CD14-positive monocyte (primary cell): ENCODE results near the gene CEP55. TPM values are rescaled to one million over a fixed set of nuclear protein-coding genes. Genes with fewer than 3 reads are reported as not detected.
A peak's percentile ranks its signal among the peaks of the same experiment; 100 is the strongest.

Source experiments
- DNase-seq, 3 donors: peaks; one replicate each; pipeline ENCODE4 v3.0.0-alpha.2; 2011 to 2022
- H2AFZ ChIP-seq: 2 replicates; pipeline ENCODE4 v1.6.0; 2012; ENCODE audit warnings: mild to moderate bottlenecking, low read depth, low read length, inconsistent platforms; ENCODE audit not compliant: insufficient read depth, poor library complexity, severe bottlenecking
- H3K27ac ChIP-seq, 2 donors: 1 replicate in 1 of 2; 2 replicates in 1 of 2; pipeline ENCODE4 v1.5.1; 2012 to 2013; ENCODE audit warnings: low read length in 2 of 2, control low read depth in 1 of 2, inconsistent platforms in 1 of 2, low read depth in 1 of 2, mild to moderate bottlenecking in 1 of 2
- H3K27me3 ChIP-seq, 2 donors: one replicate each; pipeline versions ENCODE4 v1.6.0 to v1.6.1; 2011 to 2013; ENCODE audit warnings: low read length in 2 of 2; ENCODE audit not compliant: control insufficient read depth in 2 of 2, insufficient read depth in 2 of 2
- H3K36me3 ChIP-seq, 2 donors: replicated peaks in 1 of 2; 1 replicate in 1 of 2; 2 replicates in 1 of 2; pipeline versions ENCODE4 v1.5.1 to v1.6.1; 2012 to 2013; ENCODE audit warnings: low read length in 2 of 2, control low read depth in 1 of 2, inconsistent platforms in 1 of 2, mild to moderate bottlenecking in 1 of 2; ENCODE audit not compliant: insufficient read depth in 2 of 2, control insufficient read depth in 1 of 2
- H3K4me1 ChIP-seq, 2 donors: 1 replicate in 1 of 2; 2 replicates in 1 of 2; pipeline versions ENCODE4 v1.5.1 to v1.6.1; 2012 to 2013; ENCODE audit warnings: low read length in 2 of 2, control low read depth in 1 of 2, inconsistent platforms in 1 of 2, mild to moderate bottlenecking in 1 of 2, moderate library complexity in 1 of 2; ENCODE audit not compliant: insufficient read depth in 2 of 2, control insufficient read depth in 1 of 2
- H3K4me2 ChIP-seq: replicated peaks from 2 replicates; pipeline ENCODE3; 2012; ENCODE audit warnings: low read length, moderate library complexity, mild to moderate bottlenecking; ENCODE audit not compliant: poor library complexity, severe bottlenecking; ENCODE audit errors: extremely low read depth
- H3K4me3 ChIP-seq, 3 experiments: fragments of 200-600 bp in 1 of 3; sonication (generic) in 1 of 3; replicated peaks in 1 of 3; 1 replicate in 2 of 3; 2 replicates in 1 of 3; pipeline ENCODE4 v1.5.1; 2011 to 2013; ENCODE audit warnings: low read length in 3 of 3, mild to moderate bottlenecking in 3 of 3, control low read depth in 2 of 3, low read depth in 2 of 3, inconsistent platforms in 1 of 3, moderate library complexity in 1 of 3
- H3K79me2 ChIP-seq: 2 replicates; pipeline ENCODE4 v1.6.0; 2012; ENCODE audit warnings: mild to moderate bottlenecking, control low read depth, inconsistent platforms, low read length, moderate library complexity; ENCODE audit not compliant: insufficient read depth
- H3K9ac ChIP-seq: 2 replicates; pipeline ENCODE4 v1.6.0; 2017; ENCODE audit warnings: low read length, mild to moderate bottlenecking; ENCODE audit not compliant: insufficient read depth, poor library complexity, severe bottlenecking
- H3K9me3 ChIP-seq, 2 donors: replicated peaks in 1 of 2; 1 replicate in 1 of 2; 2 replicates in 1 of 2; pipeline versions ENCODE4 v1.5.1 to v1.6.1; 2012 to 2013; ENCODE audit warnings: low read length in 2 of 2, control low read depth in 1 of 2; ENCODE audit not compliant: control insufficient read depth in 1 of 2, insufficient read depth in 1 of 2
- H4K20me1 ChIP-seq: 2 replicates; pipeline ENCODE4 v1.6.0; 2012; ENCODE audit warnings: mild to moderate bottlenecking, low read length, control low read depth, moderate library complexity; ENCODE audit not compliant: insufficient read depth
- H3K27ac Mint-ChIP-seq, 7 donors: one replicate each; pipeline ENCODE4 v1.8.0; 2020; ENCODE audit warnings: mild to moderate bottlenecking in 7 of 7, mixed read lengths in 7 of 7, moderate library complexity in 6 of 7, inconsistent platforms in 2 of 7
- H3K27me3 Mint-ChIP-seq, 3 donors: one replicate each; pipeline ENCODE4 v1.8.0; 2021 to 2022; ENCODE audit warnings: low read depth in 3 of 3, mild to moderate bottlenecking in 3 of 3, mixed read lengths in 3 of 3, moderate library complexity in 3 of 3, inconsistent platforms in 1 of 3
- H3K36me3 Mint-ChIP-seq, 2 donors: one replicate each; pipeline ENCODE4 v1.8.0; 2020; ENCODE audit warnings: mixed read lengths in 2 of 2, inconsistent platforms in 1 of 2, mild to moderate bottlenecking in 1 of 2
- H3K4me1 Mint-ChIP-seq: one replicate; pipeline ENCODE4 v1.8.0; 2020; ENCODE audit warnings: mild to moderate bottlenecking, mixed read lengths
- H3K4me3 Mint-ChIP-seq, 2 donors: one replicate each; pipeline ENCODE4 v1.8.0; 2020; ENCODE audit warnings: mild to moderate bottlenecking in 2 of 2, mixed read lengths in 2 of 2, moderate library complexity in 1 of 2
- H3K9me3 Mint-ChIP-seq, 7 donors: one replicate each; pipeline ENCODE4 v1.8.0; 2020 to 2022; ENCODE audit warnings: mixed read lengths in 7 of 7, mild to moderate bottlenecking in 6 of 7, moderate library complexity in 6 of 7, inconsistent platforms in 2 of 7
- CTCF ChIP-seq: fragments of 200-600 bp; IDR thresholded peaks from one replicate; pipeline ENCODE4 v1.8.0; 2022; ENCODE audit warnings: antibody characterized with exemption, mild to moderate bottlenecking
- WGBS: methylation state at CpG from one replicate; pipeline ENCODE4 v1.1.5; 2013; ENCODE audit warnings: missing lambda C conversion rate; ENCODE audit not compliant: insufficient coverage; 5-methylcytosine and 5-hydroxymethylcytosine counted together
- intact Hi-C, 2 donors: fragments of 100-400 bp; cut with micrococcal nuclease; formaldehyde crosslinking; loops; one replicate each; pipeline versions ENCODE4 v1.15.0 to v1.15.1; 2023
- polyA plus RNA-seq, 3 donors: library from polyadenylated mRNA; depleted of rRNA in 1 of 3; unstranded in 2 of 3; stranded (reverse) in 1 of 3; fragments of 300-500 nt in 2 of 3; fragments of >200 nt in 1 of 3; fragmentation: Illumina TruSeq in 2 of 3; gene quantifications; 1 replicate in 2 of 3; 2 replicates in 1 of 3; pipeline ENCODE4 v1.2.3, GENCODE V29; 2012 to 2021

CEP55 gene
- polyA plus RNA-seq, 3 donors, result 0.05 to 0.26 TPM; not detected in 1

GRCh38 chr10:93573924-93574323 is 77.5 kb downstream of the CEP55 start:
- no peak overlapping the region for H2AFZ ChIP-seq
- WGBS, result no CpG with 5 or more reads among the region's 3 CpGs
- peaks cover 14 to 29% (median 18%) of the 10 kb centered on the region in 3 donors for H3K27me3 Mint-ChIP-seq

GRCh38 chr10:93576888-93577287 is 80.5 kb downstream of the CEP55 start:
- Mint-ChIP-seq H3K27ac (no peak overlapping the region), H3K4me1 (peaks cover 22% of the 10 kb centered on the region), H3K9me3 (peaks cover 2 to 12% (median 5%) of the 10 kb centered on the region in 7 donors), H3K36me3 (peaks cover 10 to 26% of the 10 kb centered on the region in 2 donors), H3K27me3 (peaks cover 0 to 8% (median 5%) of the 10 kb centered on the region in 3 donors), H3K4me3 (no peak overlapping the region)
- DNase-seq, result no peak
- H3K36me3 ChIP-seq, result no peaks in the 10 kb centered on the region
- no peaks in the 10 kb centered on the region for H4K20me1 ChIP-seq
- TF ChIP-seq CTCF, result no peak
- peaks cover 22 to 28% of the 10 kb centered on the region in 2 donors for H3K4me1 ChIP-seq
- 80% methylated on average over 1 of the region's 3 CpGs for WGBS
- H3K4me2 ChIP-seq, result no peak overlapping the region
- no peaks in the 10 kb centered on the region for H3K27me3 ChIP-seq
- H3K4me3 ChIP-seq, result no peak overlapping the region
- no peak overlapping the region for H2AFZ ChIP-seq
- no peak overlapping the region for H3K9ac ChIP-seq
- no peak overlapping the region for H3K27ac ChIP-seq
- peaks cover 0 to 4% of the 10 kb centered on the region in 2 donors for H3K9me3 ChIP-seq
- no peaks in the 10 kb centered on the region for H3K79me2 ChIP-seq
- intact Hi-C loops, result no loop called here

More at GRCh38 chr10:93573924-93574323, 77.5 kb downstream of the CEP55 start:
- Histone ChIP-seq H4K20me1 (no peaks in the 10 kb centered on the region), H3K4me3 (peak overlapping the region in 1 of 3 experiments; percentile 61), H3K27ac (no peak overlapping the region), H3K9me3 (no peaks in the 10 kb centered on the region), H3K79me2 (no peaks in the 10 kb centered on the region), H3K4me1 (peaks cover 25 to 39% of the 10 kb centered on the region in 2 donors), H3K9ac (no peak overlapping the region), H3K36me3 (no peaks in the 10 kb centered on the region), H3K27me3 (peaks cover 3 to 14% of the 10 kb centered on the region in 2 donors), H3K4me2 (peak overlapping the region; percentile 70)
- peaks cover 32% of the 10 kb centered on the region for H3K4me1 Mint-ChIP-seq
- peak overlapping the region in 1 of 2 donors; percentile 35 for H3K4me3 Mint-ChIP-seq
- TF ChIP-seq CTCF, result no peak
- intact Hi-C loops, result no loop called here
- no peak overlapping the region for H3K27ac Mint-ChIP-seq
- DNase-seq, result no peak
- peaks cover 11 to 13% of the 10 kb centered on the region in 2 donors for H3K36me3 Mint-ChIP-seq
- H3K9me3 Mint-ChIP-seq, result peaks cover 0 to 4% (median 2%) of the 10 kb centered on the region in 7 donors
